HepG2 (cell line): ENCODE measurements around the gene PLB1. TPM values are rescaled to one million over a fixed set of nuclear protein-coding genes. Genes with fewer than 3 reads are reported as not detected.

Source experiments
- ELF3 ChIP-seq: IDR thresholded peaks from 2 replicates; pipeline ENCODE4 v1.6.1; 2016; ENCODE audit warnings: missing genetic modification reagents, missing compliant biosample characterization
- GFI1 ChIP-seq: sonication (generic); formaldehyde crosslinking; IDR thresholded peaks from 2 replicates; pipeline ENCODE4 v1.5.0; 2020; ENCODE audit warnings: missing genetic modification reagents, mild to moderate bottlenecking, borderline replicate concordance
- SP2 ChIP-seq: sonication (generic); formaldehyde crosslinking; IDR thresholded peaks from 2 replicates; pipeline ENCODE4 v1.5.1; 2020; ENCODE audit warnings: mild to moderate bottlenecking, missing genetic modification reagents
- ZMAT3 ChIP-seq: sonication (generic); formaldehyde crosslinking; conservative IDR thresholded peaks from 2 replicates; pipeline ENCODE4 v1.7.0; 2021; ENCODE audit warnings: missing genetic modification reagents
- ZNF703 ChIP-seq: sonication (generic); formaldehyde crosslinking; IDR thresholded peaks from 2 replicates; pipeline ENCODE4 v1.5.1; 2020; ENCODE audit warnings: missing genetic modification reagents, mild to moderate bottlenecking, moderate library complexity, borderline replicate concordance
- ZNF713 ChIP-seq: sonication (generic); formaldehyde crosslinking; IDR thresholded peaks from 2 replicates; pipeline ENCODE4 v1.4.0; 2020; ENCODE audit warnings: mild to moderate bottlenecking, missing genetic modification reagents
- polyA plus RNA-seq, 8 experiments: library from polyadenylated mRNA; depleted of rRNA in 3 of 8; stranded (reverse) in 7 of 8; unstranded in 1 of 8; fragments of >200 nt; fragmentation: Illumina TruSeq in 4 of 8; extraction: Trizol in 4 of 8; gene quantifications; 2 replicates each; pipeline versions ENCODE4 v1.2.1 to v1.2.3, GENCODE V29; 2011 to 2016; ENCODE audit warnings: low read depth in 4 of 8, missing spikeins in 1 of 8, mixed read lengths in 1 of 8; ENCODE audit not compliant: insufficient read depth in 1 of 8
- total RNA-seq, 5 experiments: library from RNA; depleted of rRNA; stranded (reverse); fragments of >200 nt; fragmentation: Illumina TruSeq; extraction: Trizol; gene quantifications; 2 replicates each; pipeline ENCODE4 v1.2.3, GENCODE V29; 2016; ENCODE audit warnings: low read depth in 1 of 5
- TF ChIP-seq, protein P1 (sequence below): sonication (generic); formaldehyde crosslinking; IDR thresholded peaks from 2 replicates; pipeline ENCODE4 v1.9.0; 2021; ENCODE audit warnings: mild to moderate bottlenecking, missing genetic modification reagents
- TF ChIP-seq, protein P2 (sequence below): IDR thresholded peaks from 2 replicates; pipeline ENCODE4 v1.6.1; 2012; ENCODE audit warnings: low read length, improper control_type of control experiment

The PLB1 gene
- total and polyA plus RNA-seq, 2 of the 13 experiments (the other 11 are each of a cell fraction or from before 2014, with no cell fraction given) = 0.20 to 1.8 TPM

DNA sequence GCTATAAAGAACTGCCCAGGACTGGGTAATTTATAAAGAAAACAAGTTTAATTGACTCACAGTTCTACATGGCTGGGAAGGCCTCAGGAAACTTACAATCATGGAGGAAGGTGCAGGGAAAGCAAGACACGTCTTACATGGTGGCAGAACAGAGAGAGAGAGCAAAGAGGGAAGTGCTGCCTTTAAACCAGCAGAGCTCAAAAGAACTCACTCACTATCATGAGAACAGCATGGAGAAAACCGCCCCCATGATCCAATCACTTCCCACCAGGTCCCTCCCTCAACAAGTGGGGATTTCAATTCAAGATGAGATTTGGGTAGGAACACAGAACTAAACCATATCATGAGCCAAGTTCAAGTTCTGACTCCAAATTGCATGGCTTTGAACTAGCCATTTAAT lies 193.0 kb downstream of the PLB1 start (continued):
- TF ChIP-seq, protein P1, sequence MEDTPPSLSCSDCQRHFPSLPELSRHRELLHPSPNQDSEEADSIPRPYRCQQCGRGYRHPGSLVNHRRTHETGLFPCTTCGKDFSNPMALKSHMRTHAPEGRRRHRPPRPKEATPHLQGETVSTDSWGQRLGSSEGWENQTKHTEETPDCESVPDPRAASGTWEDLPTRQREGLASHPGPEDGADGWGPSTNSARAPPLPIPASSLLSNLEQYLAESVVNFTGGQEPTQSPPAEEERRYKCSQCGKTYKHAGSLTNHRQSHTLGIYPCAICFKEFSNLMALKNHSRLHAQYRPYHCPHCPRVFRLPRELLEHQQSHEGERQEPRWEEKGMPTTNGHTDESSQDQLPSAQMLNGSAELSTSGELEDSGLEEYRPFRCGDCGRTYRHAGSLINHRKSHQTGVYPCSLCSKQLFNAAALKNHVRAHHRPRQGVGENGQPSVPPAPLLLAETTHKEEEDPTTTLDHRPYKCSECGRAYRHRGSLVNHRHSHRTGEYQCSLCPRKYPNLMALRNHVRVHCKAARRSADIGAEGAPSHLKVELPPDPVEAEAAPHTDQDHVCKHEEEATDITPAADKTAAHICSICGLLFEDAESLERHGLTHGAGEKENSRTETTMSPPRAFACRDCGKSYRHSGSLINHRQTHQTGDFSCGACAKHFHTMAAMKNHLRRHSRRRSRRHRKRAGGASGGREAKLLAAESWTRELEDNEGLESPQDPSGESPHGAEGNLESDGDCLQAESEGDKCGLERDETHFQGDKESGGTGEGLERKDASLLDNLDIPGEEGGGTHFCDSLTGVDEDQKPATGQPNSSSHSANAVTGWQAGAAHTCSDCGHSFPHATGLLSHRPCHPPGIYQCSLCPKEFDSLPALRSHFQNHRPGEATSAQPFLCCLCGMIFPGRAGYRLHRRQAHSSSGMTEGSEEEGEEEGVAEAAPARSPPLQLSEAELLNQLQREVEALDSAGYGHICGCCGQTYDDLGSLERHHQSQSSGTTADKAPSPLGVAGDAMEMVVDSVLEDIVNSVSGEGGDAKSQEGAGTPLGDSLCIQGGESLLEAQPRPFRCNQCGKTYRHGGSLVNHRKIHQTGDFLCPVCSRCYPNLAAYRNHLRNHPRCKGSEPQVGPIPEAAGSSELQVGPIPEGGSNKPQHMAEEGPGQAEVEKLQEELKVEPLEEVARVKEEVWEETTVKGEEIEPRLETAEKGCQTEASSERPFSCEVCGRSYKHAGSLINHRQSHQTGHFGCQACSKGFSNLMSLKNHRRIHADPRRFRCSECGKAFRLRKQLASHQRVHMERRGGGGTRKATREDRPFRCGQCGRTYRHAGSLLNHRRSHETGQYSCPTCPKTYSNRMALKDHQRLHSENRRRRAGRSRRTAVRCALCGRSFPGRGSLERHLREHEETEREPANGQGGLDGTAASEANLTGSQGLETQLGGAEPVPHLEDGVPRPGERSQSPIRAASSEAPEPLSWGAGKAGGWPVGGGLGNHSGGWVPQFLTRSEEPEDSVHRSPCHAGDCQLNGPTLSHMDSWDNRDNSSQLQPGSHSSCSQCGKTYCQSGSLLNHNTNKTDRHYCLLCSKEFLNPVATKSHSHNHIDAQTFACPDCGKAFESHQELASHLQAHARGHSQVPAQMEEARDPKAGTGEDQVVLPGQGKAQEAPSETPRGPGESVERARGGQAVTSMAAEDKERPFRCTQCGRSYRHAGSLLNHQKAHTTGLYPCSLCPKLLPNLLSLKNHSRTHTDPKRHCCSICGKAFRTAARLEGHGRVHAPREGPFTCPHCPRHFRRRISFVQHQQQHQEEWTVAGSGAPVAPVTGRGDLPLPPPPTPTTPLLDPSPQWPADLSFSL (CRISPR knock-in tag) = no peak
- TF ChIP-seq GFI1 (CRISPR knock-in tag) (no peak), ZNF713 (CRISPR knock-in tag) (no peak), ZMAT3 (CRISPR knock-in tag) (no peak), ZNF703 (CRISPR knock-in tag) (no peak), SP2 (no peak), ELF3 (no peak)
- TF ChIP-seq, protein P2, sequence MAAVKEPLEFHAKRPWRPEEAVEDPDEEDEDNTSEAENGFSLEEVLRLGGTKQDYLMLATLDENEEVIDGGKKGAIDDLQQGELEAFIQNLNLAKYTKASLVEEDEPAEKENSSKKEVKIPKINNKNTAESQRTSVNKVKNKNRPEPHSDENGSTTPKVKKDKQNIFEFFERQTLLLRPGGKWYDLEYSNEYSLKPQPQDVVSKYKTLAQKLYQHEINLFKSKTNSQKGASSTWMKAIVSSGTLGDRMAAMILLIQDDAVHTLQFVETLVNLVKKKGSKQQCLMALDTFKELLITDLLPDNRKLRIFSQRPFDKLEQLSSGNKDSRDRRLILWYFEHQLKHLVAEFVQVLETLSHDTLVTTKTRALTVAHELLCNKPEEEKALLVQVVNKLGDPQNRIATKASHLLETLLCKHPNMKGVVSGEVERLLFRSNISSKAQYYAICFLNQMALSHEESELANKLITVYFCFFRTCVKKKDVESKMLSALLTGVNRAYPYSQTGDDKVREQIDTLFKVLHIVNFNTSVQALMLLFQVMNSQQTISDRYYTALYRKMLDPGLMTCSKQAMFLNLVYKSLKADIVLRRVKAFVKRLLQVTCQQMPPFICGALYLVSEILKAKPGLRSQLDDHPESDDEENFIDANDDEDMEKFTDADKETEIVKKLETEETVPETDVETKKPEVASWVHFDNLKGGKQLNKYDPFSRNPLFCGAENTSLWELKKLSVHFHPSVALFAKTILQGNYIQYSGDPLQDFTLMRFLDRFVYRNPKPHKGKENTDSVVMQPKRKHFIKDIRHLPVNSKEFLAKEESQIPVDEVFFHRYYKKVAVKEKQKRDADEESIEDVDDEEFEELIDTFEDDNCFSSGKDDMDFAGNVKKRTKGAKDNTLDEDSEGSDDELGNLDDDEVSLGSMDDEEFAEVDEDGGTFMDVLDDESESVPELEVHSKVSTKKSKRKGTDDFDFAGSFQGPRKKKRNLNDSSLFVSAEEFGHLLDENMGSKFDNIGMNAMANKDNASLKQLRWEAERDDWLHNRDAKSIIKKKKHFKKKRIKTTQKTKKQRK = no peak
